Heart left ventricle (tissue), 13 donors: Measurements from ENCODE around the gene TNFRSF4.

ENCODE experiments used
- POLR2A ChIP-seq, 2 donors: fragments of 450-650 bp; IDR thresholded peaks; one replicate each; pipeline ENCODE4 v1.6.1; 2017; ENCODE audit warnings: antibody characterized with exemption in 2 of 2, mild to moderate bottlenecking in 2 of 2, moderate library complexity in 2 of 2
- TF ChIP-seq, protein P1 (sequence below), 12 donors: fragments of 200-600 bp; sonication (generic) in 4 of 12; IDR thresholded peaks; one replicate each; pipeline versions ENCODE4 v1.5.0 to v1.8.0; 2018 to 2022; ENCODE audit warnings: antibody characterized with exemption in 12 of 12, mild to moderate bottlenecking in 5 of 12
- donor health status: ischemic (EF 13 %, LVEDD 7.1; RV severe dilation, severe dysfunction).
- donor health status: DM: no; HTN: yes; CAD: no.
- donor health status: DM: no; HTN: no; CAD: no.
- donor health status: ischemic (EF 25% LVEDD 6.9; RV normal size, moderate dysfunction).
- donor health status: ischemic (EF 25% LVEDD 5.7; RV mildly dilated, moderate dysfunction).
- donor health status: ischemic (EF 35%, LVEDD 5.7; RV mildly dilated, moderate dysfunction).
- donor health status: nonischemic (EF 11% LVEDD 7.7; RV severe dilation, severe dysfunction).
- donor health status: DM: yes; HTN: yes; CAD: no.
- donor health status: PGD.
- donor health status: ischemic (EF 29% LVEDD 5.4; RV normal size, mild dysfunction).
- donor health status: nonischemic (EF 23%, LVEDD 6.1; RV moderate dilation, normal function).

DNA sequence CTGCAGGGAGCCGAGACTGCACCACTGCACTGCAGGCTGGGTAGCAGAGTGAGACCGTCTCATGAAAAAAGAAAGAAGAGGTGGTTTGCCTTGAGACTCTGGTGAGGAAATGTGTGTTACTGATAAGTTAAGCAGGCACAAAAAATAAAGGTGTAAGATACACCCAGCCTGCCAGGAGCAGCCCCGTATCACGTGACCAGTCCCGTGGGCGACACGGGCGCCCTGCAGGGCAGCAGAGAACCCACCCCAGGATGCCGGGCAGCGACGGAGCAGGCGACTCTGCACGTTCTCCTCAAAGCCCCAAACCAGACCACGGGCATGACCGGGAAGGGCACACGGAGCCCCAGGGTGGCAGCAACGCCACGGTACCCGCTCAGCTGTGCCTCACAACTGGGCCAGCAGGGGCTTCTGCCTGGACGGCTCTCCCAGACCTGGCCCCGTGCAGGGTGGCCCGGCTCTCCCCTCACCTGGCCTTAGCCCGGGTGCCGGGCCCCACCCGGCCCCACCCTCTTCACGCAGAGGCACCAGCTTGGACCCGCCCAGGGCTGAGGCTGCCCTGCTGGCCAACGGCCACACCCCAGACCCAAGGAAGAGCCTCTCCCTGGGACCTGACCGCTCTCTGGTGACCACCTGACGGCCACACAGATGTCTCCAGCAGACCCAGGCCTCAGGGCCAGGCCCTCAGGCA lies 8.1 kb upstream of the TNFRSF4 start:
- TF ChIP-seq, protein P1, sequence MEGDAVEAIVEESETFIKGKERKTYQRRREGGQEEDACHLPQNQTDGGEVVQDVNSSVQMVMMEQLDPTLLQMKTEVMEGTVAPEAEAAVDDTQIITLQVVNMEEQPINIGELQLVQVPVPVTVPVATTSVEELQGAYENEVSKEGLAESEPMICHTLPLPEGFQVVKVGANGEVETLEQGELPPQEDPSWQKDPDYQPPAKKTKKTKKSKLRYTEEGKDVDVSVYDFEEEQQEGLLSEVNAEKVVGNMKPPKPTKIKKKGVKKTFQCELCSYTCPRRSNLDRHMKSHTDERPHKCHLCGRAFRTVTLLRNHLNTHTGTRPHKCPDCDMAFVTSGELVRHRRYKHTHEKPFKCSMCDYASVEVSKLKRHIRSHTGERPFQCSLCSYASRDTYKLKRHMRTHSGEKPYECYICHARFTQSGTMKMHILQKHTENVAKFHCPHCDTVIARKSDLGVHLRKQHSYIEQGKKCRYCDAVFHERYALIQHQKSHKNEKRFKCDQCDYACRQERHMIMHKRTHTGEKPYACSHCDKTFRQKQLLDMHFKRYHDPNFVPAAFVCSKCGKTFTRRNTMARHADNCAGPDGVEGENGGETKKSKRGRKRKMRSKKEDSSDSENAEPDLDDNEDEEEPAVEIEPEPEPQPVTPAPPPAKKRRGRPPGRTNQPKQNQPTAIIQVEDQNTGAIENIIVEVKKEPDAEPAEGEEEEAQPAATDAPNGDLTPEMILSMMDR (IDR thresholded peaks at IDR 0.05) = no peak
- no peak for TF ChIP-seq POLR2A (IDR thresholded peaks at IDR 0.05)
